Measurements from ENCODE around the gene SHANK3. TPM values are rescaled to one million over a fixed set of nuclear protein-coding genes. Genes with fewer than 3 reads are reported as not detected.

The SHANK3 gene
- total and polyA plus RNA-seq, 2 donors from 2014 or later, result 8.8 to 40.5 TPM

DNA sequence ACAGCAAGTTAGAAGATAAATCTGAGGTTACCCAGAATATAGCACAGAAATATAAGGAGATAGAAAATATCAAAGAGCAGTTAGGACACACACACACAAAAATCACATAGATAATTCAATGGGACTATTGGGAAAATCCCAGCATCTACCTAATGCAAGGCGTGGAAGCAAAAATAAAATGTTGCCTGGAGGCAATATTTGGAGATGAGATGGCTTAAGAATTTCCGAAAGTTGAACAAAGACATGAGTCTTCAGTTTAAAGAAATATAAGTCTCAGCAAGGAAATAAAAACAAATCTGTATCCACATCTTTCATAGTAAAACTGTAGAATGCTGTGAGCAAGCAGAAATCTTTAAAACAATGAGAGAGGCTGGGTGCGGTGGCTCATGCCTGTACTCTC lies 35.9 kb downstream of the SHANK3 start:
- no peaks in the 10 kb centered on the region for H3K9me3 ChIP-seq (ENCODE audit: control insufficient read depth in 2 of 3, insufficient read depth in 1 of 3, low read length in 3 of 3)
- intact Hi-C loops (cut with DNase I), result no loop called here
- H3K9ac ChIP-seq (ENCODE audit: low read length in 3 of 3), result no peak overlapping the region
- H3K36me3 ChIP-seq (ENCODE audit: control insufficient read depth in 2 of 3, insufficient read depth in 3 of 3, low read length in 3 of 3), result peaks cover 0 to 3% (median 0%) of the 10 kb centered on the region in 3 donors
- no peaks in the 10 kb centered on the region for H3K27me3 ChIP-seq (ENCODE audit: control insufficient read depth, insufficient read depth, low read length)
- no peak overlapping the region for H3K27ac ChIP-seq (ENCODE audit: low read depth in 2 of 2, low read length in 2 of 2)
- TF ChIP-seq, protein P1, sequence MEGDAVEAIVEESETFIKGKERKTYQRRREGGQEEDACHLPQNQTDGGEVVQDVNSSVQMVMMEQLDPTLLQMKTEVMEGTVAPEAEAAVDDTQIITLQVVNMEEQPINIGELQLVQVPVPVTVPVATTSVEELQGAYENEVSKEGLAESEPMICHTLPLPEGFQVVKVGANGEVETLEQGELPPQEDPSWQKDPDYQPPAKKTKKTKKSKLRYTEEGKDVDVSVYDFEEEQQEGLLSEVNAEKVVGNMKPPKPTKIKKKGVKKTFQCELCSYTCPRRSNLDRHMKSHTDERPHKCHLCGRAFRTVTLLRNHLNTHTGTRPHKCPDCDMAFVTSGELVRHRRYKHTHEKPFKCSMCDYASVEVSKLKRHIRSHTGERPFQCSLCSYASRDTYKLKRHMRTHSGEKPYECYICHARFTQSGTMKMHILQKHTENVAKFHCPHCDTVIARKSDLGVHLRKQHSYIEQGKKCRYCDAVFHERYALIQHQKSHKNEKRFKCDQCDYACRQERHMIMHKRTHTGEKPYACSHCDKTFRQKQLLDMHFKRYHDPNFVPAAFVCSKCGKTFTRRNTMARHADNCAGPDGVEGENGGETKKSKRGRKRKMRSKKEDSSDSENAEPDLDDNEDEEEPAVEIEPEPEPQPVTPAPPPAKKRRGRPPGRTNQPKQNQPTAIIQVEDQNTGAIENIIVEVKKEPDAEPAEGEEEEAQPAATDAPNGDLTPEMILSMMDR (IDR thresholded peaks at IDR 0.05; ENCODE audit: borderline replicate concordance, extremely low read depth, insufficient read depth), result no peak
- peaks cover 0 to 4% (median 0%) of the 10 kb centered on the region in 3 donors for H3K4me1 ChIP-seq (ENCODE audit: control insufficient read depth in 2 of 3, insufficient read depth in 2 of 3, low read depth in 1 of 3, low read length in 3 of 3)
- H3K4me3 ChIP-seq (ENCODE audit: low read length in 3 of 3), result no peak overlapping the region
- DNase-seq, result no peak
- no peak for FAIRE-seq

DNA sequence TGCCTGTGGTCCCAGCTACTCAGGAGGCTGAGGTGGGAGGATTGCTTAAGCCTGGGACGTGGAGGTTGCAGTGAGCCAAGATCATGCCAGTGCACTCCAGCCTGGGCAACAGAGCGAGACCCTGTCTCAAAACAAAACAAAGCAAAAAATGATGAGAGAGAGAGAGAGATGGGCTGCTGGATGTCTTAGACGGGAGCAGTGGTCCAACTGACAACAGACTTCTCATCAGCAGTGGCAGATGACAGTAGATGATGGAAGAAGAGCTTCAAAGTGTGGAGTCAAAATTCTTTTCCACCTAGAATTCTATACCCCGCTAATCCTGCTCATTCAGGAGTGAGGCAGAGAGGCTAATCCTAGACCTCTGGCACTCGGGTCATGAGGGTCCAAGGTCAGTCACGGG lies 36.4 kb downstream of the SHANK3 start:
- Histone ChIP-seq H3K27ac (ENCODE audit: low read depth in 2 of 2, low read length in 2 of 2) (no peak overlapping the region), H3K4me3 (ENCODE audit: low read length in 3 of 3) (no peak overlapping the region), H3K36me3 (ENCODE audit: control insufficient read depth in 2 of 3, insufficient read depth in 3 of 3, low read length in 3 of 3) (peaks cover 0 to 4% (median 0%) of the 10 kb centered on the region in 3 donors), H3K4me1 (ENCODE audit: control insufficient read depth in 2 of 3, insufficient read depth in 2 of 3, low read depth in 1 of 3, low read length in 3 of 3) (peaks cover 0 to 4% (median 0%) of the 10 kb centered on the region in 3 donors), H3K27me3 (ENCODE audit: control insufficient read depth, insufficient read depth, low read length) (no peaks in the 10 kb centered on the region), H3K9me3 (ENCODE audit: control insufficient read depth in 2 of 3, insufficient read depth in 1 of 3, low read length in 3 of 3) (no peaks in the 10 kb centered on the region), H3K9ac (ENCODE audit: low read length in 3 of 3) (no peak overlapping the region)
- DNase-seq (peak in 1 of 5 donors; percentile 13), FAIRE-seq (no peak)
- TF ChIP-seq, protein P1 (IDR thresholded peaks at IDR 0.05; ENCODE audit: borderline replicate concordance, extremely low read depth, insufficient read depth), result no peak
- intact Hi-C loops (cut with DNase I), result no loop called here

DNA sequence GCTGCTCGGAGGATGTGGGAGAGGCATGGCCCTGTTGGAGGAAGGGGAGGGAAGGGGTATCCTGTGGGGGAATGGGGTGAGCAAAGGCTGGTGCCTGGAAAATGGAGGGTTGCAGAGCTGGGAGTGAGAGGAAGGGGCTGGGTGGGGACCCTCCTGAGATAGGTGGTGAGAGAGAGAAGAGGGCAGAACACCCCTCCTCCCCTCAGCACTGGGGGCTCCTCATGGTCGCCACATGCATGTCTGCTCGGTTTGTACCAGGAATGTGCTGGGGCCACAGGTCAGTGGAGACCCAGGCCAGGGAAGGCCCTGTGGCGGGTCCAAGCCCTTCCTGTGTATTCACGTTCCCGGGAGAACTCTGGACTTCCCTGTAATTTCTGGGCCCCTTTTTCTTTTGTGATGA lies 37.6 kb downstream of the SHANK3 start:
- Histone ChIP-seq H3K27me3 (ENCODE audit: control insufficient read depth, insufficient read depth, low read length) (no peaks in the 10 kb centered on the region), H3K4me3 (ENCODE audit: low read length in 3 of 3) (no peak overlapping the region), H3K36me3 (ENCODE audit: control insufficient read depth in 2 of 3, insufficient read depth in 3 of 3, low read length in 3 of 3) (peaks cover 0 to 4% (median 0%) of the 10 kb centered on the region in 3 donors), H3K9ac (ENCODE audit: low read length in 3 of 3) (no peak overlapping the region), H3K4me1 (ENCODE audit: control insufficient read depth in 2 of 3, insufficient read depth in 2 of 3, low read depth in 1 of 3, low read length in 3 of 3) (peaks cover 0 to 1% (median 0%) of the 10 kb centered on the region in 3 donors), H3K27ac (ENCODE audit: low read depth in 2 of 2, low read length in 2 of 2) (no peak overlapping the region), H3K9me3 (ENCODE audit: control insufficient read depth in 2 of 3, insufficient read depth in 1 of 3, low read length in 3 of 3) (no peaks in the 10 kb centered on the region)
- TF ChIP-seq, protein P1 (IDR thresholded peaks at IDR 0.05; ENCODE audit: borderline replicate concordance, extremely low read depth, insufficient read depth), result no peak
- peak in 2 of 5 donors; percentile 24 to 32 for DNase-seq
- no peak for FAIRE-seq
- intact Hi-C loops (cut with DNase I), result no loop called here

GRCh38 chr22:50710886-50711285 lies 38.3 kb downstream of the SHANK3 start:
- Histone ChIP-seq H3K4me1 (ENCODE audit: control insufficient read depth in 2 of 3, insufficient read depth in 2 of 3, low read depth in 1 of 3, low read length in 3 of 3) (no peaks in the 10 kb centered on the region), H3K36me3 (ENCODE audit: control insufficient read depth in 2 of 3, insufficient read depth in 3 of 3, low read length in 3 of 3) (peaks cover 0 to 4% (median 0%) of the 10 kb centered on the region in 3 donors), H3K9ac (ENCODE audit: low read length in 3 of 3) (no peak overlapping the region), H3K4me3 (ENCODE audit: low read length in 3 of 3) (no peak overlapping the region), H3K9me3 (ENCODE audit: control insufficient read depth in 2 of 3, insufficient read depth in 1 of 3, low read length in 3 of 3) (no peaks in the 10 kb centered on the region), H3K27me3 (ENCODE audit: control insufficient read depth, insufficient read depth, low read length) (no peaks in the 10 kb centered on the region), H3K27ac (ENCODE audit: low read depth in 2 of 2, low read length in 2 of 2) (no peak overlapping the region)
- no peak for FAIRE-seq
- TF ChIP-seq, protein P1 (IDR thresholded peaks at IDR 0.05; ENCODE audit: borderline replicate concordance, extremely low read depth, insufficient read depth), result no peak
- DNase-seq, result peak in 2 of 5 donors; percentile 27 to 56
- intact Hi-C loops (cut with DNase I), result no loop called here

Measured in kidney (tissue), 14 donors.